Activated gamma-delta T cell (primary cell): ENCODE measurements around the gene ANXA1.
"Not testable (repeated sequence)": the region's sequence is repeated elsewhere in the genome, so short reads cannot be mapped to it uniquely, and the experiment has no call there.

ENCODE experiments used
- DNase-seq: peaks from one replicate; lab custom pipeline; 2025; lab: John Stamatoyannopoulos, UW
- total RNA-seq, 2 donors: gene quantifications; one replicate each; lab custom pipeline; 2026; lab: John Stamatoyannopoulos, UW

Gene ANXA1
- total RNA-seq = 582 to 753 reads per million in 2 donors

GRCh38 chr9:73151653-73152542 is at the start of gene ANXA1:
ANXA1 (plus strand) TSS chr9:73151865; CDS start chr9:73158536, 6,671 bp downstream.
- no peak for DNase-seq

GRCh38 chr9:73104342-73104741 is 47.3 kb upstream of the ANXA1 start:
- DNase-seq = no peak

GRCh38 chr9:73104921-73105320 is 46.7 kb upstream of the ANXA1 start:
- DNase-seq = no peak

- not testable (repeated sequence) for DNase-seq
These were observed 44.1 kb upstream of the ANXA1 start for GRCh38 chr9:73107489-73108069.

- DNase-seq = no peak
These were observed 37.6 kb upstream of the ANXA1 start for GRCh38 chr9:73114058-73114457.

- no peak for DNase-seq
These were observed 36.7 kb upstream of the ANXA1 start for GRCh38 chr9:73114958-73115357.

- no peak for DNase-seq
These were observed 35.6 kb upstream of the ANXA1 start for GRCh38 chr9:73116031-73116430.

- DNase-seq = no peak
These were observed 34.8 kb upstream of the ANXA1 start for GRCh38 chr9:73116880-73117279.

GRCh38 chr9:73118286-73118685 is 33.4 kb upstream of the ANXA1 start:
- no peak for DNase-seq

GRCh38 chr9:73118898-73119554 is 32.6 kb upstream of the ANXA1 start:
- DNase-seq = no peak

GRCh38 chr9:73121375-73121935 is 30.2 kb upstream of the ANXA1 start:
- no peak for DNase-seq

GRCh38 chr9:73125651-73126050 is 26.0 kb upstream of the ANXA1 start:
- no peak for DNase-seq

GRCh38 chr9:73129941-73130685 is 21.6 kb upstream of the ANXA1 start:
- no peak for DNase-seq

- DNase-seq = no peak
These were observed 20.2 kb upstream of the ANXA1 start for GRCh38 chr9:73131461-73131860.

GRCh38 chr9:73132034-73132776 is 19.5 kb upstream of the ANXA1 start:
- peak; percentile 11 for DNase-seq

GRCh38 chr9:73133022-73133651 is 18.5 kb upstream of the ANXA1 start:
- no peak for DNase-seq

- no peak for DNase-seq
These were observed 17.7 kb upstream of the ANXA1 start for GRCh38 chr9:73133921-73134407.

- no peak for DNase-seq
These were observed 16.3 kb upstream of the ANXA1 start for GRCh38 chr9:73135394-73135793.

- no peak for DNase-seq
These were observed 14.3 kb upstream of the ANXA1 start for GRCh38 chr9:73137286-73137899.

GRCh38 chr9:73137914-73138313 is 13.8 kb upstream of the ANXA1 start:
- no peak for DNase-seq
